Activated naive CD8-positive, alpha-beta T cell treated with anti-CD3 and anti-CD28 coated beads, Interleukin-2, amount 50 U/mL, for 24 hours (primary cell): Measurements from ENCODE around the gene RGS2.

Experiments
- ATAC-seq: fragments of 150-1000 bp; cut with Tn5 transposase; one replicate; pipeline ENCODE4 v1.10.0; 2021
- DNase-seq: peaks from one replicate; pipeline ENCODE4 v3.0.0; 2021
- H3K27ac Mint-ChIP-seq: one replicate; pipeline ENCODE4 v1.8.0; 2021; ENCODE audit warnings: mild to moderate bottlenecking, mixed read lengths
- H3K27me3 Mint-ChIP-seq: one replicate; pipeline ENCODE4 v1.8.0; 2021; ENCODE audit warnings: mixed read lengths
- H3K36me3 Mint-ChIP-seq: one replicate; pipeline ENCODE4 v1.8.0; 2021; ENCODE audit warnings: low read depth, mixed read lengths
- H3K4me1 Mint-ChIP-seq: one replicate; pipeline ENCODE4 v1.8.0; 2021; ENCODE audit warnings: mixed read lengths
- H3K4me3 Mint-ChIP-seq: one replicate; pipeline ENCODE4 v1.8.0; 2021; ENCODE audit warnings: mild to moderate bottlenecking, moderate library complexity, mixed read lengths
- H3K9me3 Mint-ChIP-seq: one replicate; pipeline ENCODE4 v1.8.0; 2021; ENCODE audit warnings: mixed read lengths

The RGS2 gene

GRCh38 chr1:192784397-192784796 lies 24.4 kb upstream of the RGS2 start:
- Mint-ChIP-seq H3K4me1 (no peaks in the 10 kb centered on the region), H3K4me3 (no peak overlapping the region), H3K27me3 (peaks cover 21% of the 10 kb centered on the region), H3K36me3 (no peaks in the 10 kb centered on the region), H3K9me3 (no peaks in the 10 kb centered on the region), H3K27ac (no peak overlapping the region)
- ATAC-seq (no peak), DNase-seq (no peak)

- DNase-seq (no peak), ATAC-seq (no peak)
- H3K27me3 Mint-ChIP-seq = peaks cover 23% of the 10 kb centered on the region
- no peaks in the 10 kb centered on the region for H3K4me1 Mint-ChIP-seq
- H3K27ac Mint-ChIP-seq = no peak overlapping the region
- H3K4me3 Mint-ChIP-seq = no peak overlapping the region
- H3K36me3 Mint-ChIP-seq = no peaks in the 10 kb centered on the region
- H3K9me3 Mint-ChIP-seq = no peaks in the 10 kb centered on the region
Observed at GRCh38 chr1:192786576-192786975, 22.3 kb upstream of the RGS2 start.

GRCh38 chr1:192787914-192788585 lies 20.8 kb upstream of the RGS2 start:
- Mint-ChIP-seq H3K27me3 (peaks cover 10% of the 10 kb centered on the region), H3K4me1 (no peaks in the 10 kb centered on the region), H3K27ac (no peak overlapping the region), H3K9me3 (no peaks in the 10 kb centered on the region), H3K36me3 (no peaks in the 10 kb centered on the region), H3K4me3 (no peak overlapping the region)
- DNase-seq (no peak), ATAC-seq (no peak)

GRCh38 chr1:192789871-192790270 lies 19.0 kb upstream of the RGS2 start:
- ATAC-seq (no peak), DNase-seq (no peak)
- Mint-ChIP-seq H3K9me3 (no peaks in the 10 kb centered on the region), H3K27ac (no peak overlapping the region), H3K36me3 (no peaks in the 10 kb centered on the region), H3K4me1 (no peaks in the 10 kb centered on the region), H3K4me3 (no peak overlapping the region), H3K27me3 (peaks cover 6% of the 10 kb centered on the region)

- H3K36me3 Mint-ChIP-seq = no peaks in the 10 kb centered on the region
- no peaks in the 10 kb centered on the region for H3K4me1 Mint-ChIP-seq
- ATAC-seq = no peak
- H3K9me3 Mint-ChIP-seq = no peaks in the 10 kb centered on the region
- H3K27me3 Mint-ChIP-seq = peaks cover 7% of the 10 kb centered on the region
- no peak for DNase-seq
- H3K27ac Mint-ChIP-seq = no peak overlapping the region
- H3K4me3 Mint-ChIP-seq = no peak overlapping the region
Observed at GRCh38 chr1:192792628-192793027, 16.2 kb upstream of the RGS2 start.

- Mint-ChIP-seq H3K27ac (no peak overlapping the region), H3K27me3 (peaks cover 5% of the 10 kb centered on the region), H3K9me3 (no peaks in the 10 kb centered on the region), H3K4me1 (no peaks in the 10 kb centered on the region), H3K36me3 (no peaks in the 10 kb centered on the region), H3K4me3 (no peak overlapping the region)
- no peak for DNase-seq
- ATAC-seq = no peak
Observed at GRCh38 chr1:192793983-192794767, 14.7 kb upstream of the RGS2 start.

GRCh38 chr1:192794768-192795035 lies 14.1 kb upstream of the RGS2 start:
- Mint-ChIP-seq H3K4me1 (no peaks in the 10 kb centered on the region), H3K36me3 (no peaks in the 10 kb centered on the region), H3K4me3 (no peak overlapping the region), H3K27ac (no peak overlapping the region), H3K9me3 (no peaks in the 10 kb centered on the region), H3K27me3 (peaks cover 5% of the 10 kb centered on the region)
- no peak for DNase-seq
- no peak for ATAC-seq

GRCh38 chr1:192795916-192796618 lies 12.8 kb upstream of the RGS2 start:
- H3K27ac Mint-ChIP-seq = no peak overlapping the region
- no peak overlapping the region for H3K4me3 Mint-ChIP-seq
- no peak for ATAC-seq
- no peaks in the 10 kb centered on the region for H3K9me3 Mint-ChIP-seq
- H3K4me1 Mint-ChIP-seq = no peaks in the 10 kb centered on the region
- peaks cover 4% of the 10 kb centered on the region for H3K27me3 Mint-ChIP-seq
- no peak for DNase-seq
- H3K36me3 Mint-ChIP-seq = no peaks in the 10 kb centered on the region

- Mint-ChIP-seq H3K27me3 (peaks cover 2% of the 10 kb centered on the region), H3K9me3 (no peaks in the 10 kb centered on the region), H3K27ac (no peak overlapping the region), H3K4me1 (no peaks in the 10 kb centered on the region), H3K36me3 (no peaks in the 10 kb centered on the region), H3K4me3 (no peak overlapping the region)
- ATAC-seq (no peak), DNase-seq (no peak)
Observed at GRCh38 chr1:192797143-192797542, 11.7 kb upstream of the RGS2 start.

GRCh38 chr1:192797891-192798290 lies 10.9 kb upstream of the RGS2 start:
- H3K9me3 Mint-ChIP-seq = no peaks in the 10 kb centered on the region

GRCh38 chr1:192801451-192801850 lies 7.4 kb upstream of the RGS2 start:
- peaks cover 6% of the 10 kb centered on the region for H3K4me1 Mint-ChIP-seq
- H3K4me3 Mint-ChIP-seq = no peak overlapping the region
- H3K27me3 Mint-ChIP-seq = no peaks in the 10 kb centered on the region
- ATAC-seq (no peak), DNase-seq (no peak)
- H3K9me3 Mint-ChIP-seq = no peaks in the 10 kb centered on the region
- H3K36me3 Mint-ChIP-seq = no peaks in the 10 kb centered on the region
- H3K27ac Mint-ChIP-seq = no peak overlapping the region

More at GRCh38 chr1:192797891-192798290, 10.9 kb upstream of the RGS2 start:
- DNase-seq (no peak), ATAC-seq (no peak)
- Mint-ChIP-seq H3K36me3 (no peaks in the 10 kb centered on the region), H3K27me3 (peaks cover 2% of the 10 kb centered on the region), H3K4me3 (no peak overlapping the region), H3K27ac (no peak overlapping the region), H3K4me1 (no peaks in the 10 kb centered on the region)

- Mint-ChIP-seq H3K4me1 (peaks cover 15% of the 10 kb centered on the region), H3K4me3 (no peak overlapping the region), H3K36me3 (no peaks in the 10 kb centered on the region), H3K9me3 (no peaks in the 10 kb centered on the region), H3K27me3 (no peaks in the 10 kb centered on the region), H3K27ac (no peak overlapping the region)
- DNase-seq (no peak), ATAC-seq (no peak)
Observed at GRCh38 chr1:192802406-192802805, 6.4 kb upstream of the RGS2 start.

GRCh38 chr1:192803501-192803900 lies 5.3 kb upstream of the RGS2 start:
- Mint-ChIP-seq H3K9me3 (no peaks in the 10 kb centered on the region), H3K27ac (no peak overlapping the region), H3K4me1 (peaks cover 24% of the 10 kb centered on the region), H3K4me3 (no peak overlapping the region), H3K27me3 (peaks cover 3% of the 10 kb centered on the region), H3K36me3 (no peaks in the 10 kb centered on the region)
- DNase-seq (no peak), ATAC-seq (no peak)

GRCh38 chr1:192805832-192806323 lies 3.0 kb upstream of the RGS2 start:
- no peak overlapping the region for H3K4me3 Mint-ChIP-seq
- DNase-seq = no peak
- peaks cover 3% of the 10 kb centered on the region for H3K27me3 Mint-ChIP-seq
- no peak for ATAC-seq
- peaks cover 45% of the 10 kb centered on the region for H3K4me1 Mint-ChIP-seq
- H3K9me3 Mint-ChIP-seq = no peaks in the 10 kb centered on the region
- H3K36me3 Mint-ChIP-seq = peaks cover 5% of the 10 kb centered on the region
- peak overlapping the region; percentile 78 for H3K27ac Mint-ChIP-seq
